HepG2 (cell line): ENCODE measurements around the gene NOL12. TPM values are rescaled to one million over a fixed set of nuclear protein-coding genes. Genes with fewer than 3 reads are reported as not detected.

Source experiments
- CENPX ChIP-seq: sonication (generic); formaldehyde crosslinking; IDR thresholded peaks from 2 replicates; pipeline ENCODE4 v1.9.0; 2021; ENCODE audit warnings: mild to moderate bottlenecking, missing genetic modification reagents, moderate library complexity
- DZIP1 ChIP-seq: sonication (generic); formaldehyde crosslinking; IDR thresholded peaks from 2 replicates; pipeline ENCODE4 v1.5.0; 2020; ENCODE audit warnings: mild to moderate bottlenecking, missing genetic modification reagents
- HIC2 ChIP-seq: sonication (generic); formaldehyde crosslinking; IDR thresholded peaks from 2 replicates; pipeline ENCODE4 v1.9.0; 2022; ENCODE audit warnings: low read depth, missing genetic modification reagents
- HNRNPK ChIP-seq: fragments of 200-400 bp; formaldehyde crosslinking; IDR thresholded peaks from 2 replicates; pipeline ENCODE4 v1.6.1; 2018; ENCODE audit warnings: low read length, low read depth, moderate library complexity, mild to moderate bottlenecking; ENCODE audit not compliant: poor library complexity, severe bottlenecking
- KDM3A ChIP-seq: IDR thresholded peaks from 2 replicates; pipeline ENCODE4 v1.6.1; 2018; ENCODE audit warnings: low read depth, missing compliant biosample characterization
- MEF2D ChIP-seq: sonication (generic); formaldehyde crosslinking; IDR thresholded peaks from 2 replicates; pipeline ENCODE4 v1.5.1; 2020; ENCODE audit warnings: mild to moderate bottlenecking, missing genetic modification reagents
- NFE2 ChIP-seq: sonication (generic); formaldehyde crosslinking; IDR thresholded peaks from 2 replicates; pipeline ENCODE4 v1.4.0; 2020; ENCODE audit warnings: missing genetic modification reagents
- NR0B2 ChIP-seq: sonication (generic); formaldehyde crosslinking; IDR thresholded peaks from 2 replicates; pipeline ENCODE4 v1.4.0; 2020; ENCODE audit warnings: mild to moderate bottlenecking, missing genetic modification reagents
- POLR2A ChIP-seq, 2 experiments: IDR thresholded peaks; 2 replicates each; pipeline ENCODE4 v1.6.1; 2011; ENCODE audit warnings: low read depth in 2 of 2, low read length in 2 of 2, mild to moderate bottlenecking in 1 of 2, moderate library complexity in 1 of 2; ENCODE audit not compliant: insufficient read depth in 1 of 2
- TSC22D2 ChIP-seq: sonication (generic); formaldehyde crosslinking; IDR thresholded peaks from 2 replicates; pipeline ENCODE4 v1.5.1; 2020; ENCODE audit warnings: missing genetic modification reagents, mild to moderate bottlenecking, borderline replicate concordance
- UBTF ChIP-seq: sonication (generic); formaldehyde crosslinking; IDR thresholded peaks from 2 replicates; pipeline ENCODE4 v1.4.0; 2020; ENCODE audit warnings: mild to moderate bottlenecking, missing genetic modification reagents
- ZFYVE20 ChIP-seq: sonication (generic); formaldehyde crosslinking; IDR thresholded peaks from 2 replicates; pipeline ENCODE4 v1.8.0; 2023; ENCODE audit warnings: low read depth, mild to moderate bottlenecking, moderate library complexity, missing genetic modification reagents, borderline replicate concordance
- ZHX1 ChIP-seq: sonication (generic); formaldehyde crosslinking; IDR thresholded peaks from 2 replicates; pipeline ENCODE4 v1.8.1; 2022; ENCODE audit warnings: low read depth, mild to moderate bottlenecking, missing genetic modification reagents
- ZNF224 ChIP-seq: sonication (generic); formaldehyde crosslinking; IDR thresholded peaks from 2 replicates; pipeline ENCODE4 v1.5.0; 2020; ENCODE audit warnings: mild to moderate bottlenecking, missing genetic modification reagents
- ZNF296 ChIP-seq: sonication (generic); formaldehyde crosslinking; conservative IDR thresholded peaks from 2 replicates; pipeline ENCODE4 v1.5.0; 2020; ENCODE audit warnings: mild to moderate bottlenecking, missing genetic modification reagents
- ZNF660 ChIP-seq: sonication (generic); formaldehyde crosslinking; IDR thresholded peaks from 2 replicates; pipeline ENCODE4 v1.5.1; 2020; ENCODE audit warnings: mild to moderate bottlenecking, low read depth, missing genetic modification reagents, borderline replicate concordance
- ZNF747 ChIP-seq: sonication (generic); formaldehyde crosslinking; IDR thresholded peaks from 2 replicates; pipeline ENCODE4 v1.8.1; 2023; ENCODE audit warnings: missing genetic modification reagents, mild to moderate bottlenecking, borderline replicate concordance
- ZNF777 ChIP-seq: sonication (generic); formaldehyde crosslinking; IDR thresholded peaks from 2 replicates; pipeline ENCODE4 v1.4.0; 2020; ENCODE audit warnings: missing genetic modification reagents
- polyA plus RNA-seq, 8 experiments: library from polyadenylated mRNA; depleted of rRNA in 3 of 8; stranded (reverse) in 7 of 8; unstranded in 1 of 8; fragments of >200 nt; fragmentation: Illumina TruSeq in 4 of 8; extraction: Trizol in 4 of 8; gene quantifications; 2 replicates each; pipeline versions ENCODE4 v1.2.1 to v1.2.3, GENCODE V29; 2011 to 2016; ENCODE audit warnings: low read depth in 4 of 8, missing spikeins in 1 of 8, mixed read lengths in 1 of 8; ENCODE audit not compliant: insufficient read depth in 1 of 8
- total RNA-seq, 5 experiments: library from RNA; depleted of rRNA; stranded (reverse); fragments of >200 nt; fragmentation: Illumina TruSeq; extraction: Trizol; gene quantifications; 2 replicates each; pipeline ENCODE4 v1.2.3, GENCODE V29; 2016; ENCODE audit warnings: low read depth in 1 of 5

Gene NOL12
- total and polyA plus RNA-seq, 2 of the 13 experiments (the other 11 are each of a cell fraction or from before 2014, with no cell fraction given) = 14.3 to 31.4 TPM

- TF ChIP-seq HIC2 (CRISPR knock-in tag) (no peak), HNRNPK (no peak), CENPX (CRISPR knock-in tag) (no peak), MEF2D (CRISPR knock-in tag) (no peak), ZNF777 (no peak), ZNF224 (0 out of 2 replicates have a peak, but pooled peaks have one; percentile 19), NFE2 (CRISPR knock-in tag) (no peak), ZNF747 (CRISPR knock-in tag) (no peak), UBTF (CRISPR knock-in tag) (0 out of 2 replicates have a peak, but pooled peaks have one; percentile 29), NR0B2 (no peak; the same call in 1 of the 2 replicates), ZNF296 (CRISPR knock-in tag) (no peak), ZFYVE20 (CRISPR knock-in tag) (no peak), ZHX1 (no peak), TSC22D2 (0 out of 2 replicates have a peak, but pooled peaks have one; percentile 39), ZNF660 (no peak), KDM3A (no peak), POLR2A (IDR thresholded peaks at IDR 0.05; ENCODE audit: insufficient read depth in 1 of 2, low read depth in 2 of 2, low read length in 2 of 2) (peak in 1 of 2 experiments; percentile 91), DZIP1 (no peak)
Observed at GRCh38 chr22:37658133-37659065, 27.7 kb upstream of the NOL12 start, which contains the start of gene PDXP (continued).
